Measurements from ENCODE around the gene BLTP3B.

The BLTP3B gene

DNA sequence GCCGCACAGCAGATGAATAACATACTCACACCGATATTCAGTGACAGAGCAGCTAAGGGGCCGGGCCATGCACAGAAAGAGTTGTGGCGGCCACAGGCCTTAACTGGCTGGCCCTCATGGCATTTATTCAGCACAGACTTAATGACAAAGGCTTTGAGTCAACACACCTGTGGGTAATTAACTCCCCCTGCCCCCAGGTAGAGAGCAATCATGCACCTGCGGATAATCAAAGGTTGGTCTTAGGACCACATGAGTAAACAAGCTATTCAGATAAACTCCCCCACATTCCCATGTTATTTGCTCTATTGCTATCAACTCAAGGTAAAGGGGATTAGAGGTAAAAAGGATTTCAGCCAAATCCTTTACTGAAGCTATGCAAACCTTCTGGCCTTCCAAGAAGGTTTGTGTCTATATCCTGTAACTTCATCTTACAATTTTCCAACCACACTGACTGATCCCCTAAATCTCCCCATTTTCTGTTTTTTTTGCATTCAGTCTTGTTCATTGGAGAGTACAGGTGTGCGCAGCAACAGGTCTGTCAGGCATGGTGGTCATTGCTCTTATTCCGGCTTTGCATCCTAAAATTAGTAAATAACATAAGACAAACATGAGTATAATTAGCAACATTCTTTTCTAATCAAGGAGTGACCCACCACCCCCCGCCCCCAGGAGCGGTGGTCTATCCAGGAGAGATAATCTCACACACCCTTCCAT, 16.9 kb upstream of the BLTP3B start:
- no peak for DNase-seq

DNA sequence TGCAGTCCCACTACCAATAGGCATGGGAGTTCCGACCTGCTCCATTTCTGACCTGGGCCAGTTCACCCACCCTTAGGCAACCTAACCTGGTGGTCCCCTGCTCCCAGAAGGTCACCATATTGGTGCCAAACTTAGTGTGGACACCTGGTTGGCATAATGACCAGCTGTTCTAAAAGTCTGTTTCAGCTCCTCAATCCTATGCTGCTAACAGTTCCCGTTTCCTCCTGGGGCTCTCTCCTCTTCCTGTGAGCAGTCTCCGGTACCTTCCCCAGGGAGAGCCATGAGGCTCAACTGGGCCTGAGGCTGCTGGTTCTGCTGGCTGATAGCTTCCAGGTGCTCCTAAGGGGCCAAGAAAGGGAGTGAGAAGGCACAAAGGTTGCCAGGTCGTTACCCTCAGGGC, 15.9 kb upstream of the BLTP3B start:
- no peak for DNase-seq

DNA sequence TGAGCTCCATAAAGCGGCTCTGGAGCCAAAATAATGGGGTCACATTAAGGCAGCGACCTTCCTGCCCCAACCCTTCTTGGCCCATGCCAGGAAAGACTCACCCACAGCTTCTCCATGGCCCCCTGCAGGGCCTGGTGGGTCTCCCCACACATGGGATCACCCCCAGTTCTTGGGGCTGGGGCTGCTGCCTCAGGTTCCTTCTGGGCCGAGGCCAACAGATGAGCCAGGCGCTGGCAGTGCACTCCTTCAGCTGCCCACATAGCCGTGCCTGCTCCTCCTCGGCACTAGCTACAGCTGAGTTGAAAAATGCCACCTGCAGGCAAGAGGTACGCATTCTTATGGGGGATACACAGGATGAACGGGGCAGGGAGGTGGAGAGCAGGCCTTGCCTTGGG, 14.8 kb upstream of the BLTP3B start:
- DNase-seq, result no peak

DNA sequence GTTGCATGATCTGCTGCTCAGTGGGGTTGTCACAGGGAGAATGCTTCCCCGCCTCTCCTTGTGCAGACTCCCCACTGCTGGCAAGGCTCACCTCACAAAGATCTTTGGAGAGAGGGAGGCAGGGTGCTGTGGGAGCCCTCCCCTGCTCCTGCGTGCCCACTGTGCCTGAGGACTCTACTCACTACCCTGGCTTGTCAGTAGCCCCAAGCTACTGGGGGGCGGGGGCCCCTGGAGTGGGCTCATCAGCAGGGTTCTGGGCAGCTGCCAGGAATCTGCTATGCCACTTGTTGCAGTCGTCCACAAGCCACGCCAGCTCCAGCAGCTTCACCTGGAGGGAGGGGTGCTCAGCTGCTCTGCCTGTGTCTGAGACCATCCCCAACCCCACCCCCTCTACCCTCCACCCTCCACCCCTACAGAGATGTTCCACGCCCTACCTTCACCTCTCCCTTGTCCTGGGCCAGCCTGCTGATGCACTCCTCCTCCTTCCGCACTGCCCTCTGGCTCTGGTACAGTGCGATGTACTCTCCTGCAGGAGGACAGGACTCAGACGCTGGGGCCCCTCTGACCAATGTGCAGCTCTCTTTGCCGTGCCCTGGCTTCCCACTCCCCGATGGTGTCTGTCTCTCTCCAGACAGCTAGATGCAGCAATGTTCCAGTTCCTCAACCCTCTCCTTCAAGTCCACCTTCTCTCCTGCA, 14.2 kb upstream of the BLTP3B start:
- DNase-seq, result no peak

DNA sequence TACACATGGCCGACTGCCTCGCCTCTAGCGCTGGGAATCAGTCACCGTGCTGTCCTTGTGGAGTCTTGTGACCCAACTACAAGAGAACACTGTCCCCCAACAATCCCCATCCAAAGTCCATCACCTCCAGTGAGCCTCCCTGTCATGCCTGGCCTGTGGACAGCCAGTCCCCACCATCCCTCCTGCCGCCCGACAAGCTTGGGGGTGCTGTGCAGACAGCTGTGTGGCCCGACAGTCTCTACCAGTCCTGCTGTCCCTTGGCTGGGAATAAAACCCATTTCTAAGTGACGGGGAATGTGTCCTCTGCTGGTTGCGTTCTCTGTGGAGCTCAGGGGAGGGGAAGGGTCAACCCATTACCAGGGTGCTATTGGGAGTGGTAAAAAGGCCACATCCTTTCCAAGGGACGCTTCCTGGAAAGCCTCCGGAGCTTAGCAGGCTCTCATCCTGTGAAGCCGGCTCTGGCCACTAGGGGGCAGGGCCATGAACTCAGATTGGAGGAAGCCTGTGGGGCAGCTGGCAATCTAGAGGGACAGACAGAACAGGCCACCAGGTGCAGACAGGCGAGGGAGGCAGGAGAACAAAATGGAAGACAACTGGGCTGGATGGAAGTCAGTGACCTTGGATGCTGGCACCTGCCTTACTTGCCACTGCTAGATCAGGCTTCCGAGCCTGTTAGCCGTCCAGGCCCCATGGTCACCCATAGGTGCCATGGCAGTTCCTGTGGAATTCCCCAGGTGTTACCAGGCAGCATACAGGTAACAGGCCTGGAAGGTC, 12.0 kb upstream of the BLTP3B start:
- DNase-seq, result peak; percentile 83 to 87

DNA sequence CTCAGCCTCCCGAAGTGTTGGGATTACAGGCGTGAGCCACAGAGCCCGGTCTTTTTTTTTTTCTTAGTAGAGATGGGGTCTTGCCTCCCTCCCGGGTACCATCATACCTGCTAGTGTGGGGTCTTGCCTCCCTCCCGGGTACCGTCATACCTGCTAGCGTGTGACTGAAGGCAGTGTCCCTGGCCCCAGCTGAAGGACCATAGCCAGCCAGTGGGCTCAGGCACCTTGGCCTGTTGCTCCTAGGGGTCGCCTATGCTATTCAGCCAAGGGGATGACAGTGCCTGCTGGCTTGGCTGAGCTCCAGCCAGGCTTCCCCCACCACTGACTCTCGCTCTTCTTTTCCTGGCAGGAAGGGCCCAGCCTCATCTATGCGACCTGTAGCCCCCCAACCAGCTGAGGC, 10.5 kb upstream of the BLTP3B start:
- no peak for DNase-seq

DNA sequence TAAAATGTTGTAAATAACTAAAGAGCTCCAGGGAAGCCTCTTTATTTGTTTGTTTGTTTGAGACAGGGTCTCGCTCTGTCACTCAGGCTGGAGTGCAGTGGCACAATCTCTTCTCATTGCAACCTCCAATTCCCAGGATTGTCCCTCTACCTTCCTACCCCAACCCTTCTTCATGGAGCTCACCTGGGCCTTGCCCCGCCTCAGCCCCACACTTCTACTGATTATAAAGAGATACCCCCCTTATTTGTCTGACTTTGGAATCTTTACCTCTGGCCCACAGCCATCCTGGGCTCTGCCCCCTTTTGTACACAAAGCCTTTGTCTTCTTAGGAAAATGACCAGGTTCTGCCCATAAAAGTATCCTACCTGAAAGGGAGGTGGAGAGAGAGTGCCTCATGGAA, 9.1 kb upstream of the BLTP3B start:
- no peak for DNase-seq

DNA sequence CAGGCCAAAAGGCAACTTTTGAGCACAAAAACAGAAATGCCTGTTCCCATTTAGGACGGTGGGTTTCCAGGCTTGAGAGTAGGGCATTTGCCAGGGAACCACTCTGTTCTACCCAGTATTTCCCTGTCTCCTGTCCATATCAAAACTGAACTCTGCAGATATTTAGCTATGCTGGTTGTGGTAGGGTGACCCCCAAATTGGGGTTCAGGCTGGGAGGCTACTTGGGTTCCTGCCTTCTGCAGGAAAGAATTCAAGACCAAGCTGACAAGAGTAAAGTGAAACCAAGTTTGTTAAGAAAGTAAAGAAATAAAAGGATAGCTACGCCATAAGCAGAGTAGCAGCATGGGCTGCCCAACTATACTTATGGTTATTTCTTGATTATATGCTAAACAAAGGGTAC, 3.6 kb upstream of the BLTP3B start:
- no peak for DNase-seq

DNA sequence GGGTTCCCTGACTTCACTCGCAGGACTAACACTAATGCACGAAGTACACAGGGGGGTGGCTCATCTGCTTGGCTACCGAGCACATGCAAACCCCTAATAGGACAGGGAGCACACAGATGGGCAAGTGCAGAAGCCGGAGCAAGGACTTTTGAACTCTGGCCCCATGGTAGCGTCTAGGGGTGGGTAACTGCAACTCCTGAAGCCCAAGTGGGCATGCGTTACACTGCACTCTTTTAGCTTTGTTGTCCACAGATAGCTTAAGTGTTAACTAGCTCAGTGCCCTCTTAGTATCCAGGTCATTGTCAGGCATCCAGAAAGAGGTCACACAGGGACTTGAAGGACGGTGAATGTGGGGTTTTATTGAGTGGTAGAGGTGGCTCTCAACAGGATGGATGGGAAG, 3.0 kb upstream of the BLTP3B start:
- no peak for DNase-seq

DNA sequence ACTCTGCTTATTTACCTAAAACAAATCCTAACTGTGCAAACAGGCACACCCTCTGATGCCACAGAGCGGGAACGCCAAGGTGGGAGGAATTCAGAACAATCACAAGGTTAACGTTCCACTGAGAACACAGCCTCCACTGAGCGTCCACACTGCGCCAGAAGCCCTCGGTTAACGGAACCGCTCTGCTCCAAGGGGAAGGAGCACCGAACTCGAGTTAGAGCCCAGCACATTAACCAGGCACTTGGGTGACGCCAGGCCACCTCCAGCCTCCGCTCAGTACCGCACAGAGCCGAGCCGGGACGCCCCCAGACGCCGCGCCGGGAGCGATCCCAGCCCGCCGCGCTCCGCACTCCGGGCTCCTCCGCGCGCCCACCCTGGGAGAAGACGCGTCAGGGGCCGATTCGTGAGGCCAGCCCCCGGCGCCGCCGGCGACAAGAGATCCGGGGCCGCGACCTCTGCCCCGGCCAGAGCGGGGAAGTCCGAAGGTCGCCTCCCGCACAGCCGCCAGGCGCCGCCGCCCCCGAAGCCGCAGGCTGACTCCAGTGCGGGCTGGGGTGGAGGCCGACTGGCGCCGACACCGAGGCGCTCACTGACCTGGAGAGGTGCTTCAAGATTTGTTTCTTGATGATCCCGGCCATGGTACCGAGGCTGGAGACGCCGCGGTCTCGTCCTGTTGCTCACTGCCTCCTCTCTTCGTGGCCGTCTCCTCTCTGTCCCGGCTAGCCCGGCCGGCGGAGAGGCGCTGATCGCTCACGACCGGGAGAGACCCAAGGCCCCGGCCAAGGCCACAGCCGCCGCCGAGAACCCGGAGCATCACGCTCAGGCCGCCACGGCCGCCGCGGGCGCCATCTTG, 450 bp downstream of the BLTP3B start:
- peak; percentile 39 to 53 for DNase-seq

DNA sequence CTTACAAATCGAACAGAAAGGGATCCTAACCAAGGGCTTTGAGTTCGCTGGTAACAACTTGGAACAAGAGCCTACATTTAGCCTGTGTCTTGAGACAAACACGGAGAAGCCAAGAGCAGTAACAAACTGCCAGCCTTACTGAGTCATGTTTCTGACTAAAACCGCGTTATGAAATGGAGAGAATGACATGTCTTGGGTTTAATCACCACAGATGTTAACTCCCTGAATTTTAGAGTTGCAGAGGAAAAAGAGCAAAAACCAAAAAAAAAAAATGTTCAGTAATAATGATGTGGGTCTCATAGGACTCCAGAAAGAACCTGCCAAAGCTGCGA, 1.0 kb downstream of the BLTP3B start:
- peak in 1 of 2 experiments; percentile 24 for DNase-seq

DNA sequence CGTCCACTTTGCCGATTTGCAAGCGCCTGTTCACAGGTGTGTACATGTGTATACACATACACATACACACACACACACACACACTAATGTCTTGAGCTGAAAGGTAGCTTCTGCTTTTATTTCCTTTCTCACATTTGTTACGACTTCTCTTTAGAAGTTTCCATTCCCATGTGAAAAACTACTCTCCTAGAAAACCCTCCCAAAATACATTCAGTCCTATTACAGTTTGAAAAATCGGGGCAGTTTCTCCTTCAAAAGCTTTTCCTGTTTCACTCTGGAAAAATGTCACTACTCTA, 3.9 kb downstream of the BLTP3B start:
- DNase-seq, result no peak

DNA sequence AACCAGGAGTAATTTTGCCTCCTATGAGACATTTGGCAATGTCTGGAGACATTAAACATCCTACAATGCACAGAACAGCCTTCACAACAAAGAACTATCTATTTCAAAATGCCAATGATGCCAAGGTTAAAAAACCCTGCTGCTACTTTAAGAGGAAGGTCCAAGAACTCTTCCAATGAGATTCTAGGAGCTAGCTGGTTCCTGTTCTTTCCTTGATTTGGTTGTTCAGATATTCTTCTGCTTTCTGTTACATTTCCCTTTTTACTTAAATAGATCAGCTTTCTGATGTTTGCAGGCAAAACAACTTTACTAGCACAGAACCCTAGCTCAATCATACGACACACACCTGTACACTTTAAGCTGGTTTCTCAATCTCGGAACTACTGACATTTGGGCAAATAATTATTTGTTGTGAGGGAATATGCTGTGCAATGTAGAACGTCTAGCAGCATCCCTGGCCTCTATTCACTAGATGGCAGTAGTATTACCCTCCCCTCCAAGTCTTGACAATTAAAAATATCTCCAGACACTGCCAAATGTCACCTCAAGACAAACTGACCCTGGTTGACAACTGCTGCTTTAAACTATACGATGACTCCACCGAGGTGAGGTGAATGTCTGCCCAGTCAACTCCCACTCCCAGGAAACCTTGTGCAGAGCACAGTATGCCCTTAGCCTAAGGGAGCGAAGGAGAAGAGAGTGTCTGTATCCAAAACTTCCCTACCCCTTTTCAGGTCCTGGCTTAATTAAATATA, 4.4 kb downstream of the BLTP3B start:
- no peak for DNase-seq

DNA sequence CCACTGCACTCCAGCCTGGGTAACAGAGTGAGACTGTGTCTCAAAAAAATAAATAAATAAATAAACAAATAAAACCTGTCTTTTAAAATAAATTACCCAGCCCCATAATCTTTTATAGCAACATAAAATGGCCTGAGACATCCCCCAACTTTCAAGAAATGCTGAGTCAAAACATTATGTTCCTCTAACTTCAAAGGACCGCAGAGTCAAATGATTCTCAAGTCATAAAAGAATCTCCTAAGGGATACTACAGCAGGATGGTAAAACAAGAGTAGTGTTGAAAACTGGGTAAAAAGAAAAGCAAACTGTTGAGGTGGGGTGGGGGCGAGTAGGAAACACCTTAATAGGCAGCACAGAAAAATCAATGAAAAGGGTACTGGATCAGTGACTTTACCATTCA, 9.5 kb downstream of the BLTP3B start:
- DNase-seq, result no peak

DNA sequence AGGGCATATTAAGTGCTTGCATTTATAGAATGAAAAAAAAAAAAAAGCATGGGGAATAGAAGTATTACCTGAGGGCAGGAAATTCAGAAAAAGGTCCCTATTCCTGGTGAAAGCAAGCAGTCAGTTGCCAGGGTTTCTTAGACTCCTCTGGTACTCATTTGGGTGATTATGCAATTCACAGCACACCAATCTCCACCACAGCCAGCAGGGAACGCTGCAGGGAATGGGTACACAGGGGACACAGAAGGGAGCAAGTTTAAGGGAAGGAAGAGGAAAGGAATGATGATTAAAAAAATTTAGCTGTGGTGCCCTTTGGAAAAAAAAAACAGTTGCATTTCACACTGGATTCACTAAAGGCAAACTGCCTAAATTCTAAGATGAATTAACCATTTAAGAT, 14.2 kb downstream of the BLTP3B start:
- DNase-seq, result no peak

DNA sequence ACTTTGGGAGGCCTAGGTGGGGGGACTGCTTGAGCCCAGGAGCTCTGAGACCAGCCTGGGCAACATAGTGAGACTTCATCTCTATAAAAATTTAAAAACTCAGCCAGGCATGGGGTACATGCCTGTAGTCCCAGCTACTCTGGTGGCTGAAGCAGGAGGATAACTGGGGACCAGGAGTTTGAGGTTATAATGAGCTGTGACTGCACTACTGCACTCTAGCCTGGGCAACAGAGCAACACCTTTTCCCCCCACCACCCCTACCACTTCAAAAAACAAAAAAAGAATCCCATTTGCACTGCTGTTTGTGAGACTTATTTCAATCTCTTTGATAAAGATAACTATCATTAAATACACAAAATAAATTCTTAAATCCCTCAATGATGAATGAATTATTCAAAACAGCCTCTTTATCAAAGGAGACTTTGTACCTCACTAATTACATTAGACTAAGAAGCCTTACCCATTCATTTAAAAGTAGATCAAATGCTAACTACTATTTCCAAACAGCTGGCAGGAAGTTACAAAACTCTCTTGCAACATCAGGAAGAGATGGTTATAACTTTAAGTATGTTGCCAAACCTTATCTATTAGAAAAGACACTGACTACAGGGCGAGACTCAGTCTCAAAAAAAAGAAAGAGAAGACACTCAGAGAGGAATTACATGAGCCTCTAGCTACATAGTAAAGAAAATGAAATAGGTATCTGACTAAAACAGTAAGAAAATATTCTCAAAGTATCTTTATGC, 14.7 kb downstream of the BLTP3B start:
- DNase-seq, result no peak

DNA sequence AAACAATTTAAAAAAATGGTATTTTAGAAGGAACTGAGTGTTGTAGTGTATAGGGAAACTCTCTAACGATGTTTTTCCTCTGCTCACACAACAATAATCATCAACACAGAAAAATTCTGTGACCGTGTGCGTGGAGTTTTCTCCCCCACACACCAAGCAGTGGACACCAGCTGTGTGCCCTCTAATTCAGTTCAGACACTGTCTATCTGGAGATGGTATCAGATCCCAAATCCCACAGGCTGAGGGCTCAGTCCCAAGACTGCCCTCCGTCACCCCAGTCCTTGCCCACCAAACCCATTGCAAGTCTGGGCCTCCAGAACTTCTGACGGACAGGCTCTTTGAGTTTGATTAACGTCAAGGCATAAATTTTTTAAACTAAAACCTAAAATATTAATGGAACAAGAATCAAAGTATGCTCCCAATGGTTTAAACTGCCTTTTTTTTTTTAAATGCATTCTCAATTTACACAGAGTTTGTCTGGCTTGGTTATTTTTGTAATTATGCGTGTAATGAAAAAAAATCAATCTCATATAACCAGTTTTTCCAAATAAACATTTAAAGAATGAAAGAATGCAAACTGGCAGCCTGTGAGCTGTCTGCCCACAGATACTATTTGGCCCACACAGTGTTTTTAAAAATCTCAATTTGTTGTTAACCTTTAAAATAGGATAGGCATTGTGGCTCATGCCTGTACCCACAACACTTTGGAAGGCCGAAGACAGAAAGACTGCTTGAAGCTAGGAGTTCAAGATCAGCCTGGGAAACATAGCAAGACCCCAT, 19.2 kb downstream of the BLTP3B start:
- no peak for DNase-seq

DNA sequence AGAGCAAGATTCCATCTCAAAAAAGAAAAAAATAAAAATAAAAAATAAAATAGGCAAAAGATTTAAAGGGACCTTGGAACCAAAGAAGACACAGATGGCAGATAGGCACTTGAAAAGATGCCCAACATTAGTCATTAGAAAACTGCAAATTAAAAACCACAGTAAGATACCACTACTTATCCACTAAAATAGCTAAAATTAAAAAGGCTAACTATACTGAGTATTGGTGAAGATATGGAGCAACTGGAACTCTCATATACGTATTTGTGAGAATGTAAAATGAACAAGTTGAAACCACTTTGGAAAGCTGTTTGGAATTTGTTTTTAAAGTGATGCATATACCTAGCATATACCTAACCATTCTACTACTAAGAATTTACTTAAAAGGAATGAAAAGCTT, 22.3 kb downstream of the BLTP3B start:
- no peak for DNase-seq

DNA sequence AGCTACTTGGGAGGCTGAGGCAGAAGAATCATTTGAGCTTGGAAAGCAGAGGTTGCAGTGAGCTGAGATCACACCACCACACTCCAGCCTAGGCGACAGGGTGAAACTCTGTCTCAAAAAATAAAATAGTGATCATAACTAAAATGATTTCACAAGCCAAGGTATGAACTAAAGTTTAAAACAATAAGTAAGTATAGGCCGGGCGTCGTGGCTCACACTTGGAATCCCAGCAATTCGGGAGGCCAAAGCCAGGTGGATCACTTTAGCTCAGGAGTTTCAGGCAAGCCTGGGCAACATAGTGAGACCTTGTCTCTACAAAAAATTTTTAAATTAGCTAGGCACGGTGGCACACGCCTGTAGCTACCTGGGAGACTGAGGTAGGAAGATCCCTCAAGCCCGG, 27.4 kb downstream of the BLTP3B start:
- no peak for DNase-seq

DNA sequence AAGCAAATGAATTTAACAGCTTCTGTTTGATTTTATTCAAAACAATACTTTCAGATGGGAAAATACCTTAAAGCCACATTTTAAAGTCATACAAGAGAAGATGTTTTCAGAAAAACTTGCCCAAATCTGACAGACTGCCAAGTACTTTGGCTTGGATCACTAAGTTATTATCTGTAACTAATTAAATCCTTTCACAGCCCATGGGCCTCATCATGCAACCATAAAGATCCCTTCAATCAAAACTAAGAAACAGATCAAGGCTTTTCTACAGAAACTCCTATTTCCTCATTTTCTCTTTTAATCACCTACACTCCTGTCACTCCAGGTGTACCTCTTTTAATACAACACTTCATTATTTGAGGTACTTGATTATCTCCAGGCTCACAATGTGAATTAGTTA, 28.1 kb downstream of the BLTP3B start:
- DNase-seq, result no peak

DNA sequence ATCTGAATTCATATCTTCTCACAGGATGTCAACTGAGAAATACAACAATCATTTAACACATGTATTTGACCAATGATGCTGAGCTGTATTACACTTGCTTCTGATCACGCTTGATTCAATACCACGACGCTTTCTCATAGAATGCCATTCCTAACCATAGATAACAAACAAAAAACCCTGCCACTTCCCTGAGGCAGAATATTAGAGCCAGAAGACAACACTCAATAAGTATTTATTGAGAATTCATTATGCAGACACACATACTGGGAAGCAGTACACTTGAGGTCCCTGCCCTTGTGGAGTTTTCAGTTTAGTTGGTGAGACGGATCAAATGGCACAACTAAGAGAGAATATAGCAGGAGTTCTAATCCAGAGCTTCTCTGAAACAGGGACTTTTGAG, 32.4 kb downstream of the BLTP3B start:
- no peak for DNase-seq
